Stimulated activated naive B cell treated with anti-CD40 and anti-IgM and Interleukin-4, amounts not matched to agents 10 μg/mL and 1 μg/mL and 100 μg/mL, for 72 hours (primary cell): ENCODE measurements around the gene CNTNAP3B.
"Not testable (repeated sequence)": the region's sequence is repeated elsewhere in the genome, so short reads cannot be mapped to it uniquely, and the experiment has no call there.

Experiments used
- ATAC-seq, 2 donors: fragments of 150-1000 bp; cut with Tn5 transposase; replicated peaks; 2 replicates each; pipeline ENCODE4 v1.10.0; 2021; ENCODE audit warnings: moderate library complexity in 1 of 2
- DNase-seq: peaks from one replicate; pipeline ENCODE4 v3.0.0; 2021
- H3K27ac Mint-ChIP-seq: one replicate; pipeline ENCODE4 v1.8.0; 2022; ENCODE audit warnings: mild to moderate bottlenecking, mixed read lengths
- H3K27me3 Mint-ChIP-seq, 2 donors: one replicate each; pipeline ENCODE4 v1.8.0; 2022; ENCODE audit warnings: mixed read lengths in 2 of 2
- H3K36me3 Mint-ChIP-seq, 2 donors: one replicate each; pipeline ENCODE4 v1.8.0; 2022; ENCODE audit warnings: mixed read lengths in 2 of 2, mild to moderate bottlenecking in 1 of 2
- H3K4me1 Mint-ChIP-seq, 2 donors: one replicate each; pipeline ENCODE4 v1.8.0; 2022; ENCODE audit warnings: mixed read lengths in 2 of 2, mild to moderate bottlenecking in 1 of 2
- H3K4me3 Mint-ChIP-seq, 2 donors: one replicate each; pipeline ENCODE4 v1.8.0; 2022; ENCODE audit warnings: mild to moderate bottlenecking in 2 of 2, mixed read lengths in 2 of 2, moderate library complexity in 1 of 2
- H3K9me3 Mint-ChIP-seq, 2 donors: one replicate each; pipeline ENCODE4 v1.8.0; 2022; ENCODE audit warnings: mixed read lengths in 2 of 2, mild to moderate bottlenecking in 1 of 2

The CNTNAP3B gene

GRCh38 chr9:42129073-42129729 is at the start of gene CNTNAP3B:
CNTNAP3B (minus strand) TSS chr9:42129426; CDS start chr9:42129094, 332 bp downstream.
- not testable (repeated sequence) for H3K36me3 Mint-ChIP-seq, ATAC-seq, DNase-seq, H3K27ac Mint-ChIP-seq, H3K4me1 Mint-ChIP-seq, H3K4me3 Mint-ChIP-seq, H3K9me3 Mint-ChIP-seq
- peaks cover 6 to 11% of the 10 kb centered on the region in 2 donors for H3K27me3 Mint-ChIP-seq

DNA sequence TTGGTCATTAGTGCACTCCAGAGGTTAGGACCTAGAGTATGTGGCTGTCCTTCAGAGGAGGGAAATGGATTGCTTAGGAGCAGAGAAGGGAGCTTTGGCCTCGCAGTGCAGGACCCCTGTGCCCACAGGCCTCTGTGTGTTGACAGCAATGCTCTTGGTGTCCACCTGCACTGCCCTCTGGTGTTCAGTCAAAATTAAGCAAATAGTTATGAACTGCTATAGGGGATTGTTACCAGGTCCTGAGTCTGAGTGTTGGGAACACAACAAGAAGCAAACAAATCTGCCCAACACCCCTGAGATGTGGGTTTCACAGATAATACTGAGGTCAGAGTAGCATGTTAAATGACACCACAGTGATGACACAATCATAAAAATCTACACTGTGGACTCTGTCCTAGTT is 31.1 kb upstream of the CNTNAP3B start:
- H3K9me3 Mint-ChIP-seq, H3K4me1 Mint-ChIP-seq, ATAC-seq, DNase-seq, H3K27ac Mint-ChIP-seq, H3K4me3 Mint-ChIP-seq, H3K36me3 Mint-ChIP-seq, H3K27me3 Mint-ChIP-seq: not testable (repeated sequence)

DNA sequence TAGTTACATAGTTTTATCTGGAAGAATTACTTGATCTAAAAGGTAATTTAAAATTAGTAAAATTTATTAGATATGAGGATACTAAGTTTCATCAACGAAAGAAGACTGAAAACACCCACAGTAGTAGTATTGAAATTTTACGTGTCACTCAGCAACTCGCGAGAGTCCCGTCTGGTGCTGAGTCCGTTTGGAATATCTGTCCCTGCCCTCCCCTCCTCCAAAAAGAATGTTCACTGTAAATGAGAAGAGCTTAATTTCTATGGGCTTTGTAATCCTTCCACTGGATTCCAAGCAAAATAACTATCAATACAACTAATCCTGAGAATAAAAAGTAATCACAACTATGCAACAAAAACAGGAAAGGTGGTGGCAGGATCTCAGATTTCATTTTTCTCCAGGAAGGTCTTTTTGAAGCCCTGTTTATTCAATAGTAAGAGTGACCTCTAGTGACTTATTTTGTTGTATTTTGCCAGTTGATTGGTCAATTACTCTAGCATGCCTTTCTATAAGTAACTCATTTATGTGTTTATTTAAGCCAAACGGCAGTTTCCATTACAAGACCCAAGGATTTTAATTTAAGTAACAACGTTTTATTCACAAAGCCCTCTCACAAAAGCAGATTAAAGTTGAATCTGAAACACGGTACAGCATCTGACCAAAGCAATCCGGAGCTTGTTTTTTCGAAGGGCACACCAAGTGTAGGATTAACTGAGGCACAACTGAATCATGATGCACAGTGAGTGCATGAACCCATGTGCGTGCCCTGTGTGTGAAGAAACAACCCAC is 2.0 kb downstream of the CNTNAP3B start:
- not testable (repeated sequence) for ATAC-seq, DNase-seq, H3K36me3 Mint-ChIP-seq, H3K9me3 Mint-ChIP-seq, H3K4me3 Mint-ChIP-seq, H3K27ac Mint-ChIP-seq, H3K4me1 Mint-ChIP-seq
- H3K27me3 Mint-ChIP-seq: peaks cover 6 to 11% of the 10 kb centered on the region in 2 donors

GRCh38 chr9:42121007-42121406 is 8.2 kb downstream of the CNTNAP3B start:
- ATAC-seq, H3K4me1 Mint-ChIP-seq, DNase-seq, H3K27ac Mint-ChIP-seq, H3K27me3 Mint-ChIP-seq, H3K9me3 Mint-ChIP-seq, H3K36me3 Mint-ChIP-seq, H3K4me3 Mint-ChIP-seq: not testable (repeated sequence)

GRCh38 chr9:42095929-42096328 is 33.3 kb downstream of the CNTNAP3B start:
- not testable (repeated sequence) for DNase-seq, H3K4me1 Mint-ChIP-seq, H3K36me3 Mint-ChIP-seq, H3K27ac Mint-ChIP-seq, H3K9me3 Mint-ChIP-seq, H3K27me3 Mint-ChIP-seq, ATAC-seq, H3K4me3 Mint-ChIP-seq

GRCh38 chr9:42084559-42084952 is 44.7 kb downstream of the CNTNAP3B start:
- H3K9me3 Mint-ChIP-seq, H3K4me3 Mint-ChIP-seq, H3K4me1 Mint-ChIP-seq, H3K36me3 Mint-ChIP-seq, H3K27ac Mint-ChIP-seq, DNase-seq, H3K27me3 Mint-ChIP-seq, ATAC-seq: not testable (repeated sequence)

GRCh38 chr9:42083877-42084558 is 45.2 kb downstream of the CNTNAP3B start:
- ATAC-seq, H3K4me3 Mint-ChIP-seq, DNase-seq, H3K27me3 Mint-ChIP-seq, H3K27ac Mint-ChIP-seq, H3K9me3 Mint-ChIP-seq, H3K4me1 Mint-ChIP-seq, H3K36me3 Mint-ChIP-seq: not testable (repeated sequence)

DNA sequence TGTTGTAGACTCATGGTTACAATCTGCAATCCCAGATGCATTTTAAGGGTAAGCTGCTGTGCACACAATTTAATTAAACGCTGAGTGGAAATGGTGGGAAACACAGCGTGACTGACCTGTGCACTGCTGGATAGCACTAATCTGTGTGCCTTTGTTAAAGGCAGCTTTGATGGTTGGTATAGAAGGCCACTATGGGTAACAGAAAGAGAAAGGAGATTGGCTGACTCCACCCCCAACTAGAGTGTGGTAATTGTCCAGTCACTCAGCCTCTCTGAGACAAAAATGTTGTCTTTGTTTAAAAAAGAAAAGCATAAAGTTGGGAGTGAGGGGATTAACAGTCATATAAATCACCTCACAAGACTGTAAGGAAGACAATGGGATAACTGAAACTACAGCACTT is 48.9 kb downstream of the CNTNAP3B start:
- not testable (repeated sequence) for H3K27ac Mint-ChIP-seq, H3K4me1 Mint-ChIP-seq, H3K27me3 Mint-ChIP-seq, ATAC-seq, DNase-seq, H3K4me3 Mint-ChIP-seq, H3K9me3 Mint-ChIP-seq, H3K36me3 Mint-ChIP-seq

DNA sequence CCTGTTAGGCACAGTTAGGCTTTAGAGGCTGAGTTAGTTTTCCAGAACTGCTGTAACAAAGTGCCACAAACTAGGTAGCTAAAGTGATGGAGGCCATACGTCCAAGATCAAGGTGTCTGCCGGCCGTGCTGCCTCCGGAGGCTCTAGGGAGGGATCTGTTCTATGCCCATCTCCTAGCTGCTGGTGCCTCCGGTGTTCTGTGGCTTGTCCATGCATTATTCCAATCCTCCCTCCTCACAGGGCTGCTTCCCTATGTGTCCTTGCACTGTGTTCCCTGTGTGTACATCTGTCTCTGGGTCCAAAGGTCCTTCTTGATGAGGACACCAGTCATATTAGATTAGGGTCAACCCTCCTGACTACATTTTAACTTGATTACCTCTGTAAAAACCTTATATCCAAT is 54.4 kb downstream of the CNTNAP3B start:
- H3K4me1 Mint-ChIP-seq: not testable (repeated sequence)

DNA sequence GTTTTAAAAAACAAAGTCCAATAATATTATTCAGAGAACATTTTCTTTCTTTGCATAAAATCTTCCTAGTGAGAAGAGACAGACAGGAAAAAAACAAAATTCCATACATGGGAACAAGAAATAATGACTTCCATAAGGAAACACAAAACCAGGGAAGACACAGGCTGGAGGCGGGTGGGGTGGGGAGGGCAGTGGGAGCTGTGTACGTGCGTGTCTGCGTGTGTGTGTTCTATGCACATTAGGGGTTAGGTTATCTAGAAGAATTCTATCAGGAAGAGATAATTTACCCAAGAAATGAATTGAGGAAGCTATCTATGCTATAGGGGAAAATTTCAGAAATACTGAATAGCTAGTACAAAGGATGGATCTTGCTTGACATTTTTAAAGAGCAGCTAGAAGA is 58.2 kb downstream of the CNTNAP3B start:
- not testable (repeated sequence) for H3K4me3 Mint-ChIP-seq, H3K4me1 Mint-ChIP-seq, H3K27ac Mint-ChIP-seq, H3K36me3 Mint-ChIP-seq, H3K27me3 Mint-ChIP-seq, ATAC-seq, DNase-seq, H3K9me3 Mint-ChIP-seq

More for the DNA sequence above, 54.4 kb downstream of the CNTNAP3B start:
- not testable (repeated sequence) for H3K4me3 Mint-ChIP-seq, H3K27ac Mint-ChIP-seq, H3K9me3 Mint-ChIP-seq, H3K36me3 Mint-ChIP-seq, H3K27me3 Mint-ChIP-seq, DNase-seq
- peak in 1 of 2 donors; percentile 19 for ATAC-seq

- H3K27me3 Mint-ChIP-seq, H3K9me3 Mint-ChIP-seq, H3K27ac Mint-ChIP-seq, H3K36me3 Mint-ChIP-seq, DNase-seq, ATAC-seq, H3K4me3 Mint-ChIP-seq, H3K4me1 Mint-ChIP-seq: not testable (repeated sequence)
These were observed 59.0 kb downstream of the CNTNAP3B start for GRCh38 chr9:42070035-42070799.

GRCh38 chr9:42053874-42054273 is 75.4 kb downstream of the CNTNAP3B start:
- not testable (repeated sequence) for H3K4me1 Mint-ChIP-seq

DNA sequence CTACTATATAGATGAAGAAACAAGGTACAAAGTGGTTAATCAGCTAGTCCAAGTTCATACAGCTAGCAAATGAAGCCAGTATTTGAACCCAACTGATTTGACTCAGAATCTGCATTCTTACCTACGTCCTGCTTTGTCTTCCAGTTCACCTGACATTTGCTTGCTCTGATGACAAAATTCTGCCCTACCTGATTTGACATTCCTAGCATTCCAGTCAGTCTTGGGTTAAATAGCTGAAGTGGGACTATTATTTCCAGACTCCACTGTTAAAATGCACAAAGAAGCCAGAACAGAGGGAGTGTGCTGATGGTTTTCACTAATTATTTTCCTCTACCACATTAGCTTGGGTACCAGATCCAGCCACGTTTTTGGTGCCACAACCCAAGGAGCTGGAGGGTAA is 78.5 kb downstream of the CNTNAP3B start:
- ATAC-seq, H3K27me3 Mint-ChIP-seq, H3K9me3 Mint-ChIP-seq, H3K4me3 Mint-ChIP-seq, DNase-seq, H3K36me3 Mint-ChIP-seq, H3K27ac Mint-ChIP-seq, H3K4me1 Mint-ChIP-seq: not testable (repeated sequence)

More at GRCh38 chr9:42053874-42054273, 75.4 kb downstream of the CNTNAP3B start:
- not testable (repeated sequence) for H3K27ac Mint-ChIP-seq, H3K9me3 Mint-ChIP-seq, DNase-seq, H3K36me3 Mint-ChIP-seq, H3K4me3 Mint-ChIP-seq, H3K27me3 Mint-ChIP-seq, ATAC-seq

DNA sequence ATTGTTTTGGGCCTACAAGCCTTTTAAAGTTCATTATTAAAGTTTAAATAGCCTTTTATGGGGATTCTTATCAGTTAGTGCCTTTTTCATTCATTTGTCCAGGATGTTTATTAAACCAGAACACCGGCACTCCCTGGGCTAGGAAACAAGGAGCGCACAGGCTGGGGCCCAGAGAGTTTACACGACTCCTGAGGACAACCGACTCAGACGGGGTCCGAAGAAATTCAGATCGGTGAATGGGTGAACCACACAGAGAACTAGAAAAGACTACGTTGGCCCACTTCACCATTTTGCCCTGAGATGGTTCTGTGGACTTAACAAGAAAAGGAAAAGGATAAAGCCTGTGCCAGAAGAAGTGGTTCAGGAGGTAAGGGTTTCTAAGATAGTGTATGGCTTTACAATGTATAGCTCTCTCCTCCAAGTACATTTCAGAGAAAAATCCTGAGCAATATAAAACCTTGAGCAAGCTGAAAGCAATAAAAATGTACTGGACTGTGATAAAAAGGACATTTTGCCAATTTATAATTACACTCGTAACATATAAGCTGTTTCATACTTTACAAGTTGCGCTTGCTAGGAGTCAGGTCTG is 84.7 kb downstream of the CNTNAP3B start:
- H3K9me3 Mint-ChIP-seq: not testable (repeated sequence)

More for the DNA sequence above, 84.7 kb downstream of the CNTNAP3B start:
- H3K4me3 Mint-ChIP-seq, H3K27me3 Mint-ChIP-seq, DNase-seq, H3K4me1 Mint-ChIP-seq, H3K27ac Mint-ChIP-seq, H3K36me3 Mint-ChIP-seq, ATAC-seq: not testable (repeated sequence)
